ENCODE results near the gene GRK4. TPM values are rescaled to one million over a fixed set of nuclear protein-coding genes. Genes with fewer than 3 reads are reported as not detected.
"Not testable (repeated sequence)": the region's sequence is repeated elsewhere in the genome, so short reads cannot be mapped to it uniquely, and the experiment has no call there.

Gene GRK4
- total RNA-seq, 1 donor from 2014 or later = 14.9 TPM

DNA sequence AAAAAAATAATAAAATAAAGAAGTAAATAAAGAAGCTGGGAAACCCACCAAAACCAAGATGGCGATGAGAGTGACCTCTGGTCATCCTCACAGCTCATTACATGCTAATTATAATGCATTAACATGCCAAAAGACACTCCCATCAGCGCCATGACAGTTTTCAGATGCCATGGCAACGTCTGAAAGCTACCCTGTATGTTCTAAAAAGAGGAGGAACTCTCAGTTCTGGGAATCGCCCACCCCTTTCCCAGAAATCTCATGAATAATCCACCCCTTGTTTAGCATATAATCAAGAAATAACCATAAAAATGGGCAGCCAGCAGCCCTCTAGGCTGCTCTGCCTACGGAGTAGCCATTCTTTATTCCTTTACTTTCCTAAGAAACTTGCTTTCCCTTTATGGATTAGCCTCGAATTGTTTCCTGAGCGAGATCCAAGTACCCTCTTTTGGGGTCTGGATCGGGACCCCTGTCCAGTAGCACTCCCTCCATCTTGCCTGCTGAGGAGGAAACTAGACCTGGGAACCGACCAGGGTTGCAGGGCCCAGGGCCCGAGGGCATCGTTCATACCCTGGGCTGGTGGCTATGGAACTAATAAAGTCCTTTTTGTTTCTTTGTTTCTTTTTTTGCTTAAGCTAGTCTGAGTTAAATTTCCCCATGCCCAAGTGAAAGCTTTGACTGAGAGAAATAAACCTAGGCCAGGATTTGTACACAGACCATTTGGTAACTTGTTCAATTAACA lies 80.1 kb downstream of the GRK4 start:
- H3K4me3 Mint-ChIP-seq (ENCODE audit: low read depth) = no peak overlapping the region
- no peak overlapping the region for H3K27ac Mint-ChIP-seq
- no peaks in the 10 kb centered on the region for H3K27me3 Mint-ChIP-seq
- TF ChIP-seq, protein P1, sequence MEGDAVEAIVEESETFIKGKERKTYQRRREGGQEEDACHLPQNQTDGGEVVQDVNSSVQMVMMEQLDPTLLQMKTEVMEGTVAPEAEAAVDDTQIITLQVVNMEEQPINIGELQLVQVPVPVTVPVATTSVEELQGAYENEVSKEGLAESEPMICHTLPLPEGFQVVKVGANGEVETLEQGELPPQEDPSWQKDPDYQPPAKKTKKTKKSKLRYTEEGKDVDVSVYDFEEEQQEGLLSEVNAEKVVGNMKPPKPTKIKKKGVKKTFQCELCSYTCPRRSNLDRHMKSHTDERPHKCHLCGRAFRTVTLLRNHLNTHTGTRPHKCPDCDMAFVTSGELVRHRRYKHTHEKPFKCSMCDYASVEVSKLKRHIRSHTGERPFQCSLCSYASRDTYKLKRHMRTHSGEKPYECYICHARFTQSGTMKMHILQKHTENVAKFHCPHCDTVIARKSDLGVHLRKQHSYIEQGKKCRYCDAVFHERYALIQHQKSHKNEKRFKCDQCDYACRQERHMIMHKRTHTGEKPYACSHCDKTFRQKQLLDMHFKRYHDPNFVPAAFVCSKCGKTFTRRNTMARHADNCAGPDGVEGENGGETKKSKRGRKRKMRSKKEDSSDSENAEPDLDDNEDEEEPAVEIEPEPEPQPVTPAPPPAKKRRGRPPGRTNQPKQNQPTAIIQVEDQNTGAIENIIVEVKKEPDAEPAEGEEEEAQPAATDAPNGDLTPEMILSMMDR (IDR thresholded peaks at IDR 0.05; ENCODE audit: unreplicated experiment) = no peak
- no peaks in the 10 kb centered on the region for H3K9me3 Mint-ChIP-seq (ENCODE audit: low read depth)
- DNase-seq (ENCODE audit: low spot score, unreplicated experiment) = no peak
- H3K4me1 Mint-ChIP-seq (ENCODE audit: low read depth) = peaks cover 4% of the 10 kb centered on the region
- H3K36me3 Mint-ChIP-seq (ENCODE audit: insufficient read depth) = no peaks in the 10 kb centered on the region

DNA sequence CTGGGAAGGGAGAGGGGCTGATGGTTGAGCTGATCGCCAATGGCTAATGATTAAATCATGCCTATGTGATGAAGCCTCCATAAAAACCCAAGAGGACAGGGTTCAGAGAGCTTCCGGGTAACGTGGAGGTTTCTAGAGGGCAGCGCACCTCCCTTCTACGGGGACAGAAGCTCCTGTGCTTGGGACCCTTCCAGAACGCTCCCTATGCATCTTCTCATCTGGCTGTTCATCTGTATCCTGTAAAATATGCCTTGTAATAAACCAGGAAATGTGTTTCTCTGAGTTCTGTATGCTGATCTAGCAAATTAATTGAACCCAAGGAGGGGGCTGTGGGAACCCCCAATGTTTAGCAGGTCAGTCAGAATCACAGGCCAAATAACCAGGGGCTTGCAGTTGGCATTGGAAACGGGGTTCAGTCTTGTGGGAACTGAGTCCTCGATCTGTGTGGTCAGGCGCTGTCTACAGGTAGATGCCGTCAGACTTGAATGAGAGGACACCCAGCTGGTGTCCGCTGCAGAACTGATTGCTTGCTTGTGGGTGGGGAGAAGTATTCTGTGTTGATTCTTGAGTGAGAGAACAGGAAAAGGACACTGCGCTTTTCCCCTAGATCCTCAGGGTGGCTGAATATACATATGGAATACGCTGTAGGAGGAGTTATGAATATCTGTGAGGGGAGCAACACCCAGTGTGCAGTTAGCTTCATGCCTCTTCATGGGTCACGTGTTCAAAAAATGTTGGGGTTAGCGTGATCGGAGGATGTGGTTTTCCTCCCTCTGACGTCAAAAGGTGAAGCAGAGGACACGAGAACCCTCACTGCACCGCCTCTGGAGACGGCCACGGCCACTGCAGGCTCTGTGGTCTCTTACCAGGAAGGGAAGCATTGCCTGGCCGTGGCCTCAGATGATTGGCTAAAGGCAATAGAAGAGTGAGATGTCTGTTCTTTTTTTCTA lies 81.8 kb downstream of the GRK4 start:
- DNase-seq (ENCODE audit: low spot score, unreplicated experiment) = no peak
- TF ChIP-seq, protein P1 (IDR thresholded peaks at IDR 0.05; ENCODE audit: unreplicated experiment) = no peak
- H3K4me3 Mint-ChIP-seq (ENCODE audit: low read depth) = no peak overlapping the region
- peak overlapping the region; percentile 89 for H3K27ac Mint-ChIP-seq
- H3K4me1 Mint-ChIP-seq (ENCODE audit: low read depth) = peaks cover 4% of the 10 kb centered on the region
- H3K27me3 Mint-ChIP-seq = peaks cover 7% of the 10 kb centered on the region
- no peaks in the 10 kb centered on the region for H3K36me3 Mint-ChIP-seq (ENCODE audit: insufficient read depth)
- no peaks in the 10 kb centered on the region for H3K9me3 Mint-ChIP-seq (ENCODE audit: low read depth)

DNA sequence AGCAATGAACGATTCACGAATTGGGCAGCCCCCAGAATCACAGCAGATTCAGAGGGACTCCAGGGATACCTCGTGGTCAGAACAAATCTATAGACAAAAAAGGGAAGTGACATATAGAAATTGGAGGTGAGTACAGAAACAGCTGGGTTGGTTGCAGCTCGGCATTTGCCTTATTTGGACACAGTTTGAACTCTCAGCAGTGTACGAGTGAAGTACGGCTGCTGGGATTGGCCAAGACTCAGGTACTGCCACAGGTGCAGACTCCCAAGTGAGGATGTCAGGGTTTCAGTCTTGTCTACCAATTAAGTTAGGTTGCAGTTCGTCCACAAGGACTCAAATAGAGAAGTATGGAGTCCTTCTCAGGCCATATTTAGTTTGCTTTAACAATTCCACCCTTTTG lies 82.8 kb downstream of the GRK4 start:
- Mint-ChIP-seq H3K36me3 (ENCODE audit: insufficient read depth) (no peaks in the 10 kb centered on the region), H3K9me3 (ENCODE audit: low read depth) (no peaks in the 10 kb centered on the region), H3K27ac (no peak overlapping the region), H3K27me3 (peaks cover 7% of the 10 kb centered on the region), H3K4me3 (ENCODE audit: low read depth) (no peak overlapping the region), H3K4me1 (ENCODE audit: low read depth) (peaks cover 4% of the 10 kb centered on the region)
- TF ChIP-seq, protein P1 (IDR thresholded peaks at IDR 0.05; ENCODE audit: unreplicated experiment) = no peak
- no peak for DNase-seq (ENCODE audit: low spot score, unreplicated experiment)

DNA sequence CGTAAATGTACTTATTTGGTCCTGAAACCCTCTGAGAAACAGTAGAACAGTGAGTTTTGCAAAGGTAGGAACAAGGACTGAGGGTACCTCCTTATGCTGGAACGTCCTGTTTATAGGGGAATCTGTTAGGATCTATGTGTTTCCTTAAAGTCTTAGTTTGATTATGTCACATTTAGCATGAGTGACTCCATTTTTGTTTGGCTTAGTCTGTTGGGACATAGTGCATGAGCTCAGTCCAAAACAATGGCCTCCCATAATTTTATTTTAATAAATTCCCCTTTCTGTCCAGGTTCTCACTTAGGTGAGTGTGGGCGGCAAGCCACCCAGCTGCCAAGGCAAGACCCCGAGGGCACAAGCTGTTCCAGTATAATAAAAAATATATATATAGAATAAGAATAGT lies 83.3 kb downstream of the GRK4 start:
- TF ChIP-seq, protein P1 (IDR thresholded peaks at IDR 0.05; ENCODE audit: unreplicated experiment) = no peak

DNA sequence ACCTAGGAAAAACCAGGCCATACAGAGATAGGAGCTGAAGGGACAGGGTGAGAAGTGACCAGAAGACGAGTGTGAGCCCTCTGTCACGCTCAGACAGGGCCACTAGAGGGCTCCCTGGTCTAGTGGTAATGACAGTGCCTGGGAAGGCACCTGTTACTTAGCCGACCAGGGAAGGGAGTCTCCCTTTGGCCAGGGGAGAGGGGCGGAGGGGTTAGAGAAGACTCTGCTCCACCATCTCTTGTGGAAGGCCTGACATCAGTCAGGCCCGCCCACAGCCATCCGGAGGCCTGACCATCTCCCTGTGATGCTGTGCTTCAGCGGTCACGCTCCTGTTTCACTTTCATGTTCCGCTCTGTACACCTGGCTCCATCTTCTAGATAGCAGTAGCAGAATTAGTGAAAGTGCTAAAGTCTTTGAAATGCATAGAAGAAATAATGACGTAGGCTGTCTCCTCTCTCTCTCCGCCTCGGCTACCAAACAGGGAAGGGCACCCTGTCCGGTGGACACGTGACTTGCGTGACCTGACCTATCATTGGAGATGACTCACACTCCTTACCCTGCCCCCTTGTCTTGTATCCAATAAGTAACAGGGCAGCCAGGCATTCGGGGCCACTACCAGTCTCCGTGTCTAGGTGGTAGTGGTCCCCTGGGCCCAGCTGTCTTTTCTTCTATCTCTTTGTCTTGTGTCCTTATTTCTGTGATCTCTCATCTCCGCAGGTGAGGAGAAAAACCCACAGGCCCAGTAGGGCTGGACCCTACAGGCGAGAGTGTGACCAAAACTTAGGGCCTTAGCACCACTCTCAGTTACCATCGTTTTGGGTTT lies 84.3 kb downstream of the GRK4 start:
- H3K4me1 Mint-ChIP-seq (ENCODE audit: low read depth) = peaks cover 3% of the 10 kb centered on the region
- H3K27me3 Mint-ChIP-seq = peaks cover 11% of the 10 kb centered on the region
- no peak overlapping the region for H3K27ac Mint-ChIP-seq
- peak; percentile 50 for DNase-seq (ENCODE audit: low spot score, unreplicated experiment)
- H3K36me3 Mint-ChIP-seq (ENCODE audit: insufficient read depth) = no peaks in the 10 kb centered on the region
- TF ChIP-seq, protein P1 (IDR thresholded peaks at IDR 0.05; ENCODE audit: unreplicated experiment) = peak; percentile 82
- no peak overlapping the region for H3K4me3 Mint-ChIP-seq (ENCODE audit: low read depth)
- H3K9me3 Mint-ChIP-seq (ENCODE audit: low read depth) = no peaks in the 10 kb centered on the region

More for the DNA sequence above, 83.3 kb downstream of the GRK4 start:
- H3K9me3 Mint-ChIP-seq (ENCODE audit: low read depth) = no peaks in the 10 kb centered on the region
- no peak overlapping the region for H3K27ac Mint-ChIP-seq
- peaks cover 4% of the 10 kb centered on the region for H3K4me1 Mint-ChIP-seq (ENCODE audit: low read depth)
- H3K27me3 Mint-ChIP-seq = peaks cover 8% of the 10 kb centered on the region
- H3K4me3 Mint-ChIP-seq (ENCODE audit: low read depth) = no peak overlapping the region
- DNase-seq (ENCODE audit: low spot score, unreplicated experiment) = no peak
- H3K36me3 Mint-ChIP-seq (ENCODE audit: insufficient read depth) = no peaks in the 10 kb centered on the region

DNA sequence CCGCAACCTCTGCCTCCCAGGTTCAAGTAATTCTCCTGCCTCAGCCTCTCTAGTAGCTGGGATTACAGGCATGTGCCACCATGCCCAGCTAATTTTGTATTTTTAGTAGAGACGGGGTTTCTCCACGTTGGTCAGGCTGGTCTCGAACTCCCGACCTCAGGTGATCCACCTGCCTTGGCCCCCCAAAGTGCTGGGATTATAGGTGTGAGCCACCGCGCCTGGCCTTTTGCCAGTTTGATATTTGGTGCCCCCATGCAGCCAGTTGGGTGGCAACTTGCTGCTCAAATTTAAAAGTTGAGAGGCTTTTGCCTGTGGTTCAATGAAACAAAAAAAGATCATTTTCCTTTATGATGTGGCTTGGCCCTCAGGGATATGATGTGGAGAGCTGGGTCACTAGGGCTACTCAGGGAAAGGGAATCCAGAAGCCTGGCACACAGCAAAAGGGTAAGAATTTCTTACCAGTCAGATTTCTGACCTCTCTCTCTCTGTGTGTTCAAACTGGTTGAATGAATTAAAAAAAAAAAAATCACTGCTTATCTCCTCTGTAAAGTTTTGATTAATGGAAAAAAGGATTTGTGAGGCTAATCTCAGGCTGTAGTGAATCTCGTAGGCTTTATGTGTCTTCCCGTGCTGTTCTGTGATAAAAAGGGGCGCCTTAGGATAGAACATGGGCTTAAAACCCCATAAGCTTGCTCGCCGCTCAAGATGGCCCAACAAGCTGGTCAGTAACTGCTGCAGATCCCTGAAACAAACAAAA lies 87.9 kb downstream of the GRK4 start:
- H3K27ac Mint-ChIP-seq; H3K4me3 Mint-ChIP-seq (ENCODE audit: low read depth); H3K4me1 Mint-ChIP-seq (ENCODE audit: low read depth); DNase-seq (ENCODE audit: low spot score, unreplicated experiment); H3K36me3 Mint-ChIP-seq (ENCODE audit: insufficient read depth): not testable (repeated sequence)
- H3K9me3 Mint-ChIP-seq (ENCODE audit: low read depth) = peaks cover 13% of the 10 kb centered on the region
- peaks cover 11% of the 10 kb centered on the region for H3K27me3 Mint-ChIP-seq

All from progenitor cell of endocrine pancreas (in vitro differentiated cells).